GM19328 (cell line): ENCODE data around the gene MYOZ1.
"Not testable (repeated sequence)": the region's sequence is repeated elsewhere in the genome, so short reads cannot be mapped to it uniquely, and the experiment has no call there.

Experiments
- ATAC-seq: cut with Tn5 transposase; IDR thresholded peaks from one replicate; pipeline ENCODE4 v1.9.1; 2021; ENCODE audit warnings: mild to moderate bottlenecking, moderate library complexity; ENCODE audit not compliant: unreplicated experiment

Gene MYOZ1

GRCh38 chr10:73647875-73648651, 6.8 kb upstream of the MYOZ1 start:
- ATAC-seq, result no peak

- no peak for ATAC-seq
These were observed 6.1 kb upstream of the MYOZ1 start for GRCh38 chr10:73647211-73647874.

GRCh38 chr10:73646598-73647041, 5.3 kb upstream of the MYOZ1 start:
- ATAC-seq, result no peak

GRCh38 chr10:73645251-73645650, 4.0 kb upstream of the MYOZ1 start:
- no peak for ATAC-seq

- no peak for ATAC-seq
These were observed 3.5 kb upstream of the MYOZ1 start for GRCh38 chr10:73644767-73645166.

- ATAC-seq, result no peak
These were observed 2.9 kb upstream of the MYOZ1 start for GRCh38 chr10:73644015-73644743.

- ATAC-seq, result no peak
These were observed 2.1 kb upstream of the MYOZ1 start for GRCh38 chr10:73643362-73643761.

- no peak for ATAC-seq
These were observed 2.0 kb downstream of the MYOZ1 start for GRCh38 chr10:73639286-73639685.

GRCh38 chr10:73635781-73636180, 5.5 kb downstream of the MYOZ1 start:
- no peak for ATAC-seq

- ATAC-seq, result no peak
These were observed 6.9 kb downstream of the MYOZ1 start for GRCh38 chr10:73634421-73634820.

GRCh38 chr10:73629165-73629564, 12.1 kb downstream of the MYOZ1 start:
- ATAC-seq, result no peak

GRCh38 chr10:73628405-73628804, 12.9 kb downstream of the MYOZ1 start:
- ATAC-seq, result no peak

- ATAC-seq, result no peak
These were observed 14.0 kb downstream of the MYOZ1 start for GRCh38 chr10:73627300-73627699.

GRCh38 chr10:73625884-73626752, 15.2 kb downstream of the MYOZ1 start:
- ATAC-seq, result peak; percentile 95

- ATAC-seq, result peak; percentile 45
These were observed 16.0 kb downstream of the MYOZ1 start for GRCh38 chr10:73625004-73625883.

GRCh38 chr10:73623056-73623455, 18.2 kb downstream of the MYOZ1 start:
- ATAC-seq, result no peak

- ATAC-seq, result not testable (repeated sequence)
These were observed 20.3 kb downstream of the MYOZ1 start for GRCh38 chr10:73620974-73621373.

- not testable (repeated sequence) for ATAC-seq
These were observed 24.1 kb downstream of the MYOZ1 start for GRCh38 chr10:73617143-73617542.

- ATAC-seq, result no peak
These were observed 26.6 kb downstream of the MYOZ1 start for GRCh38 chr10:73614720-73615119.

GRCh38 chr10:73609116-73609515, 32.2 kb downstream of the MYOZ1 start:
- no peak for ATAC-seq
